ENCODE measurements around the gene CD209. TPM values are rescaled to one million over a fixed set of nuclear protein-coding genes. Genes with fewer than 3 reads are reported as not detected.

The CD209 gene
- total RNA-seq, 1 experiment from 2014 or later, result not detected

DNA sequence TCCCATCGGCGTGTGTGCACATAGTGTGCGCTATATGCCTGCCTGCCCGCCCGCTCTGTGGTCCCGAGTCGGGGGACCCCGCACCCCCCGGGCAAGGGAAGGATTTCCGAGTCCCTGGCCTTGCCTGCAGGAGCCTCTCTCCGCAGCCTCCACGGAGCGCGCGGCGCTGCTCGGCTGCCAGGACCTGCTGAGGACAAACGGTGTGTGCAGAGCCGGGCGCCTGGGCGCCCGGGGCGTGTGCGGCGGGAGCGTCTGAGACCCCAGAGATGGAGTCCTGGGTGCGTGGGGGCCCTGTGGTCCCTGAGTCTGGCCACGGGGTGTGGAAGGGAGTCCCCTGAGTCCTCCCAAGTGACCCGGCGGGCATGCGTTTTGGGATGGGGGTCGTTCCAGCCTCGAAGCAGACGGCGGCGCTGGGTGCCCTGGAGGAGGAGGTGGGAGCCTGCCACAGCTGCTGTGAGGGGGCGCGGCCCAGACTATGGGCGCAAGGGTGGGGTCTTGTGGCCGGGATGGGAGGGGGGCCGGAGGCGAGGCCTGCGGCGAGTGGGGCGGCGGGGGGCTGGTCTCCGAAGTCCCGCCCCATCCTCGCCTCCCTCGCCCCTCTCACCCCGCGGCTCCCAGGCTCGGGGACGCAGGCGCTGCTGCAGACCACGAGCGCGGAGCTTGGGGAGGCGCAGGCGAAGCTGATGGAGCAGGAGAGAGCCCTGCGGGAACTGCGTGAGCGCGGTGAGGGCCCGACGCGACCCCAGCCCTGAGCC is 41.0 kb upstream of the CD209 start:
- ChIA-PET POLR2A (ENCODE audit: unreplicated experiment) (no interaction called here), CTCF (interaction anchor here (0.6 kb wide), 1 partner anchor 390 kb away, joined by 6 read pairs; no protein-coding TSS in a partner anchor)
- DNase-seq, result no peak
- intact Hi-C loops (cut with micrococcal nuclease), result no loop called here
- no peak overlapping the region for H3K27ac ChIP-seq (ENCODE audit: low read length)
- no peaks in the 10 kb centered on the region for H3F3A ChIP-seq (ENCODE audit: low read length, unreplicated experiment)
- H3K9me2 ChIP-seq (replicated peaks; ENCODE audit: low read length), result no peaks in the 10 kb centered on the region
- peaks cover 6% of the 10 kb centered on the region; the same call in 1 of the 2 replicates for H3K27me3 ChIP-seq (ENCODE audit: low read length)
- no peaks in the 10 kb centered on the region for H3K36me3 ChIP-seq (ENCODE audit: low read depth, low read length)
- no peak for ATAC-seq
- peaks cover 17% of the 10 kb centered on the region for H3K4me1 ChIP-seq (ENCODE audit: insufficient read depth, low read length)
- H3K79me2 ChIP-seq (ENCODE audit: low read length), result no peaks in the 10 kb centered on the region
- no peaks in the 10 kb centered on the region for H4K20me1 ChIP-seq (ENCODE audit: low read length)
- H2AFZ ChIP-seq (ENCODE audit: low read length), result no peak overlapping the region
- BruUV-seq (replicated peaks), result no TSS peak
- H3K9me3 ChIP-seq (ENCODE audit: low read length), result no peaks in the 10 kb centered on the region
- H3K4me2 ChIP-seq (ENCODE audit: low read length), result no peak overlapping the region
- no peak overlapping the region for H3K4me3 ChIP-seq (ENCODE audit: low read length)
- H3K9ac ChIP-seq (ENCODE audit: low read length), result no peak overlapping the region
- no peak for TF ChIP-seq EZH2 (IDR thresholded peaks at IDR 0.05; ENCODE audit: low read length, unreplicated experiment)
- no peak for TF ChIP-seq EZH2phosphoT487 (IDR thresholded peaks at IDR 0.05; ENCODE audit: borderline replicate concordance, low read length)
- TF ChIP-seq, protein P1, sequence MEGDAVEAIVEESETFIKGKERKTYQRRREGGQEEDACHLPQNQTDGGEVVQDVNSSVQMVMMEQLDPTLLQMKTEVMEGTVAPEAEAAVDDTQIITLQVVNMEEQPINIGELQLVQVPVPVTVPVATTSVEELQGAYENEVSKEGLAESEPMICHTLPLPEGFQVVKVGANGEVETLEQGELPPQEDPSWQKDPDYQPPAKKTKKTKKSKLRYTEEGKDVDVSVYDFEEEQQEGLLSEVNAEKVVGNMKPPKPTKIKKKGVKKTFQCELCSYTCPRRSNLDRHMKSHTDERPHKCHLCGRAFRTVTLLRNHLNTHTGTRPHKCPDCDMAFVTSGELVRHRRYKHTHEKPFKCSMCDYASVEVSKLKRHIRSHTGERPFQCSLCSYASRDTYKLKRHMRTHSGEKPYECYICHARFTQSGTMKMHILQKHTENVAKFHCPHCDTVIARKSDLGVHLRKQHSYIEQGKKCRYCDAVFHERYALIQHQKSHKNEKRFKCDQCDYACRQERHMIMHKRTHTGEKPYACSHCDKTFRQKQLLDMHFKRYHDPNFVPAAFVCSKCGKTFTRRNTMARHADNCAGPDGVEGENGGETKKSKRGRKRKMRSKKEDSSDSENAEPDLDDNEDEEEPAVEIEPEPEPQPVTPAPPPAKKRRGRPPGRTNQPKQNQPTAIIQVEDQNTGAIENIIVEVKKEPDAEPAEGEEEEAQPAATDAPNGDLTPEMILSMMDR (conservative IDR thresholded peaks at IDR 0.05; ENCODE audit: low read depth, low read length), result no peak

DNA sequence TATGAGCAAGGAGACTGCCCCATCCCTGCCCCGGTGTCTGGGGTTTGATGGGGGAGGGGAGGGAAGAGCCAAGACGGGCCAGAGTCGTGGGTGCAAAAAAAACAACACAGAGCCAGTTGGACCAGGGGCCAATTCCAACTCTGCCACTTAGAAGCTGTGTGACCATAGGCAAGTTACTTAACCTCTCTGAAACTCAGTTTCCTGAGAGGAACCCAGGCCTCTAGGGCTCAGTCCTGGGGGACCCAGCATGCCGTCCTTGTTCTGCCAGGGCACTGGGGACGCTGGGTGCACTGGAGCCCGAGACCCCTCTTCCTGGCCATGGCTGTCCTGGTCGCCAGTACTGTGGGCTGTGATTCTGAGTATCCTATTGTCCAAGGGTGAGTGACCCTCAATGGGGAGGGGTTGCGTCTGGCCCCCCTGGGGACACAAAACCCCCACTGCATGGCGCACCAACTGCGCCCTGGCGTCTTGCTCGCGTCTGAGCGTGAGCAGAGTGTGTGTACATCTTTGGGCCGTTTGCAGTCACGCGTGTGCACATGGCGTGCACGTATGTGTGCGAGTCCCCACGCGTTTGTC is 40.4 kb upstream of the CD209 start:
- no peak overlapping the region for H3K4me3 ChIP-seq (ENCODE audit: low read length)
- peaks cover 6% of the 10 kb centered on the region; the same call in 1 of the 2 replicates for H3K27me3 ChIP-seq (ENCODE audit: low read length)
- POLR2A ChIA-PET (ENCODE audit: unreplicated experiment), result no interaction called here
- H3K27ac ChIP-seq (ENCODE audit: low read length), result no peak overlapping the region
- TF ChIP-seq, protein P1 (conservative IDR thresholded peaks at IDR 0.05; ENCODE audit: low read depth, low read length), result no peak
- TF ChIP-seq EZH2phosphoT487 (IDR thresholded peaks at IDR 0.05; ENCODE audit: borderline replicate concordance, low read length) (no peak), EZH2 (IDR thresholded peaks at IDR 0.05; ENCODE audit: low read length, unreplicated experiment) (no peak)
- no peaks in the 10 kb centered on the region for H3K9me3 ChIP-seq (ENCODE audit: low read length)
- DNase-seq, result no peak
- H3K36me3 ChIP-seq (ENCODE audit: low read depth, low read length), result no peaks in the 10 kb centered on the region
- H2AFZ ChIP-seq (ENCODE audit: low read length), result no peak overlapping the region
- CTCF ChIA-PET, result no interaction called here
- no peak overlapping the region for H3K4me2 ChIP-seq (ENCODE audit: low read length)
- peaks cover 17% of the 10 kb centered on the region for H3K4me1 ChIP-seq (ENCODE audit: insufficient read depth, low read length)
- no peak for ATAC-seq
- BruUV-seq (replicated peaks), result no TSS peak
- H4K20me1 ChIP-seq (ENCODE audit: low read length), result no peaks in the 10 kb centered on the region
- H3K79me2 ChIP-seq (ENCODE audit: low read length), result no peaks in the 10 kb centered on the region
- H3F3A ChIP-seq (ENCODE audit: low read length, unreplicated experiment), result no peaks in the 10 kb centered on the region
- intact Hi-C loops (cut with micrococcal nuclease), result no loop called here
- no peaks in the 10 kb centered on the region for H3K9me2 ChIP-seq (replicated peaks; ENCODE audit: low read length)
- no peak overlapping the region for H3K9ac ChIP-seq (ENCODE audit: low read length)

DNA sequence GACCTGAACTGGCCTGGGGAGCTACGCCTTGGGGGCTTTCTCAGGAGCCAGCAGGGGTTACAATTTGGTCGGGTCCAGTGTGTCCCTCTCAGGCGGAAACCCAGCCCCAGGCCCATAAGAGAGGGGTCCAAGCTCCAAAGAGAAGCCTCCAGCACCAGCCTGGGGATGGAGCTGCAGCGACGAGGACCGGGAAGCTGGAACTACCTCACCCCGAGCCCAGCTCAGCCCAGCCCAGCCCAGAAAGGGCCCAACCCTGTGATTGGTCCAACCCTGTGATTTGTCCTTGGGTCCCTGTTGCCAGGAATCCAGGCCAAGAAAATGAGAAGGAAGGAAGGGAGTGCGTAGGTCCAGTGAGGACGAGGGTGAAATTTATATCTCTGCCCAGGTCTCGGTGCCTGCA is 39.8 kb upstream of the CD209 start:
- H3K9me2 ChIP-seq (replicated peaks; ENCODE audit: low read length), result no peaks in the 10 kb centered on the region
- H2AFZ ChIP-seq (ENCODE audit: low read length), result no peak overlapping the region
- no peaks in the 10 kb centered on the region for H4K20me1 ChIP-seq (ENCODE audit: low read length)
- no peaks in the 10 kb centered on the region for H3K9me3 ChIP-seq (ENCODE audit: low read length)
- intact Hi-C loops (cut with micrococcal nuclease), result no loop called here
- peaks cover 11% of the 10 kb centered on the region for H3K4me1 ChIP-seq (ENCODE audit: insufficient read depth, low read length)
- peaks cover 6% of the 10 kb centered on the region; the same call in 1 of the 2 replicates for H3K27me3 ChIP-seq (ENCODE audit: low read length)
- H3K36me3 ChIP-seq (ENCODE audit: low read depth, low read length), result no peaks in the 10 kb centered on the region
- DNase-seq (no peak), ATAC-seq (0 out of 2 replicates have a peak, but pooled peaks have one; percentile 5)
- no peak overlapping the region for H3K4me2 ChIP-seq (ENCODE audit: low read length)
- POLR2A ChIA-PET (ENCODE audit: unreplicated experiment), result no interaction called here
- no TSS peak for BruUV-seq (replicated peaks)
- no peaks in the 10 kb centered on the region for H3K79me2 ChIP-seq (ENCODE audit: low read length)
- no peak overlapping the region for H3K27ac ChIP-seq (ENCODE audit: low read length)
- no peak overlapping the region for H3K4me3 ChIP-seq (ENCODE audit: low read length)
- CTCF ChIA-PET, result interaction anchor here (0.5 kb wide), 1 partner anchor 60 kb away, joined by 3 read pairs; no protein-coding TSS in a partner anchor
- H3F3A ChIP-seq (ENCODE audit: low read length, unreplicated experiment), result no peaks in the 10 kb centered on the region
- no peak overlapping the region for H3K9ac ChIP-seq (ENCODE audit: low read length)
- TF ChIP-seq EZH2phosphoT487 (IDR thresholded peaks at IDR 0.05; ENCODE audit: borderline replicate concordance, low read length), result no peak
- TF ChIP-seq, protein P1 (conservative IDR thresholded peaks at IDR 0.05; ENCODE audit: low read depth, low read length), result no peak
- no peak for TF ChIP-seq EZH2 (IDR thresholded peaks at IDR 0.05; ENCODE audit: low read length, unreplicated experiment)
